SKM-1 treated with dmso at 0.1 percent for 144 hours (cell line): ENCODE data around the gene SCUBE1.
A peak's percentile ranks its signal among the peaks of the same experiment; 100 is the strongest.

Experiments
- DNase-seq: peaks from one replicate; lab custom pipeline; 2025; ENCODE audit not compliant: unreplicated experiment; lab: John Stamatoyannopoulos, UW

Gene SCUBE1

DNA sequence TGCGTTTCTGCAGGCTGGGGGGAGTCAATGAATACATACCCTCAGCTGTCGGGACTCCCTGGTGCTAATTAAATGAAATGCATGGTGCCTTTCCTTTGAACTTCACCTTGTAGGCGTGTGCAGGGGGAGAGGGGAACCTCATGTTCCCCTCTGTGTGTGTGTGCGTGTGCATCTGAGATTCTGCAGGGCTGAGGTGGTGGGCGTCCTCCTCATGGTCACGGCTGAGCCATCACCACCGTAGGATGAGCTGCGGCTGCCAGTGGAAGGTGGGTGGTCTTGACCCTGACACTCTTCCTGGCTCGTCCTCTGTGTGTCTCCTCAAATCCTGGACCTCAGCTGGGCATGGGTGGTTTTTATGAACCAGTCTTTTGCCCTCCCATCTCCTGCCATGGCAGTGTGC lies 103.2 kb downstream of the SCUBE1 start:
- no peak for DNase-seq

DNA sequence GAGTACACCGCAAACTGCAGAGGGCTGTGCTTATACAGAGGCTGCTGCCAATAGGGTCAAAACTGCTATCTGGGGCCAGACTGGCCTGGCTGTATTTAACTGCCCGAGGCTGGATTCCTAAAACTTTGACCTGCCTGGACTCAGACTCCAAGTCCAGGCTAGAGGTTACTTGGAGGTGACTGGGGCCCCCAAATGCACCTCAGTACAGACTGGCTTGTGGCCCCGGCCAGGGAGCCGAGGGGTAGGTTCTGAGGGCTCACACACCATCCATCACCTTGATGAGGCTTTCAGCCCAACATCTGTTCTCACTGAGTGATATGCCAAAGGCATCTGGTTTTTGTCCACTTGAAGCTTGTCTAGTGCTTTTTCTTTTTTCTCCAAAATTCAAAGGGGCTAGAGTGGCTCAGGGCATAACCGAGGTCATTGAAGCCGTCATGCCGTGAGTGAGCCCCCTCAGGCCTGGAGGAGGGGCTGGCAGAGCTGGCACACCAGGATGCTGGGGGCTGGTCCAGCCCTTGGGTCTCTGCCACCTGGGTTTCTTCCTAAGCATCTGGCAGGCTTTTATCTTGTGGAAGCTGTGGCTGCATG lies 103.9 kb downstream of the SCUBE1 start:
- no peak for DNase-seq

DNA sequence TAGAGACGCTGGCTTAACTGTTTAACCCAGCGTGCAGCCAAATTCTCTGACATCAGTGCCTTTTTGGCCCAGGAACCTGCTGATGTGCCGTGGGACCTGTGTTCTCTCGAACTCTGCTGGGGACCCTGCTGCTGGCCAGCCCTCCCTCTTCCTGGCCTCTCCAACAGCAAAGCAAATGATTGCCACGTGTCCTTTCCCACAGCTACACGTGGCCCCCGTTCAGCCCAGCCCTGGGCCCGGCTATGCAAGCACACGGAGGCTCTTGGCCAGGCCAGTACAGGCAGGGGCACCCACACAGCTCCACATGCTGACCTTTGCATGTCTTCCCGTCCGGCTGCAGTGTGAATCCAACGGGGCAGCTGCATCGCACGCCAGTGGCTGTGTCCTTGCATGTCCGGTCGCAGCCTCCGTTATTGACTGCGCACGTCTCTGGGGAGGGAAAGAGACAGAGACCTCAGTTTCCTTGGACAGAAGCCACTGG lies 104.6 kb downstream of the SCUBE1 start:
- no peak for DNase-seq

DNA sequence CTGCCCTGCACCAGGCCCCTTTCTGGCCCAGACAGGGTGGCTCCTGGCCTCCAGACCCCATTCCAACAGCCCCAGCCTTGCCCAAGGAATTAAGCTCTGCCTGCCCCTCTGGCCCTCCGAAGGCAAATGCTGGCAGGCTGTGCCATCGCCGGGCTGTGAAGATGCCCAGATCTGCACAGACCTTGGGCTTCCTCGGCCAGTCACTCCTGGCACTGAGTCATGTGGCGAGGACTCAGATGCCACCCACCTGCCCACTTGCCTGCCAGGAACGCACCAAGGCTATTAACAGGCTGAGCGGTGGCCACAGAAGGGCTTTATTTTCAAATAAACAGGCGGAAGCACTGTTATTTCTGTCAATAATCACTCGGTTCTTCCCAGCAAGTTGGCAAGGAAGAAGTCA lies 105.9 kb downstream of the SCUBE1 start:
- DNase-seq: no peak

DNA sequence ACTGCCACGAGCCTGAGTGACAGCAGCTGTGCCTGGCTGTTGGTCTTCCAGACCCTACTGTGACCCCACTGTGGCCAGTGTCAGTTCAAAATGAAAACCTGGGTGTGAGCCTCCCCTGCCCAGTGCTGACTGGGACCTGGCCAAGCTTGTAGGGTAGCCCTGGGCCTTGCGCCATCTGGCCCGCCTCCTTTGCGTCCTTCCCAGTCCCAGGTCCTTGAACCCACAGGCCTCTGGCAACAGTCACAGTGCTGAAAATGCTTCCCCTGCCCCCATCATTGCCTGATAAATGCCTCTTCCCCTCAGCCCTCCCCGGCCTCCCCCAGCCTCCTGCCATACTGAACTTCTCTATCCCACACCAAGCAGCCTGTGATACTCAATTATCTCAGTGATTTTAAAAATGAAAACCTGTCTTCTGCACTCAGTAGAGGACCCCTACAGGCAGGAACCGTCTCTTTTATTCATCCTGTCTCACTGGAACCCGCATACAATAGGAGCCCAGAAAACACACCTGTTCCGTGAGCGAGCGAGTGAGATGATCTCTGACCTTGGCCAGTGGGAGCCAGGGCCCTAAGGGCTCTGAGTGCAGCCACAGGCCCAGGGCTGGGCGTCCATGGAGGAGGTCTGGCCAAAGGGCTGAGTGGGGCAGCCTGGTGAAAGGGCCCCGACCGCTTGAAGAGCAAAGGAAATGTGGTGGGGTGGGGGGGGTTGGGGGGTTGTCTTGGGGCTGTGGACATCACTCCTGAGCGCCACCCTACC lies 106.6 kb downstream of the SCUBE1 start:
- DNase-seq: no peak

DNA sequence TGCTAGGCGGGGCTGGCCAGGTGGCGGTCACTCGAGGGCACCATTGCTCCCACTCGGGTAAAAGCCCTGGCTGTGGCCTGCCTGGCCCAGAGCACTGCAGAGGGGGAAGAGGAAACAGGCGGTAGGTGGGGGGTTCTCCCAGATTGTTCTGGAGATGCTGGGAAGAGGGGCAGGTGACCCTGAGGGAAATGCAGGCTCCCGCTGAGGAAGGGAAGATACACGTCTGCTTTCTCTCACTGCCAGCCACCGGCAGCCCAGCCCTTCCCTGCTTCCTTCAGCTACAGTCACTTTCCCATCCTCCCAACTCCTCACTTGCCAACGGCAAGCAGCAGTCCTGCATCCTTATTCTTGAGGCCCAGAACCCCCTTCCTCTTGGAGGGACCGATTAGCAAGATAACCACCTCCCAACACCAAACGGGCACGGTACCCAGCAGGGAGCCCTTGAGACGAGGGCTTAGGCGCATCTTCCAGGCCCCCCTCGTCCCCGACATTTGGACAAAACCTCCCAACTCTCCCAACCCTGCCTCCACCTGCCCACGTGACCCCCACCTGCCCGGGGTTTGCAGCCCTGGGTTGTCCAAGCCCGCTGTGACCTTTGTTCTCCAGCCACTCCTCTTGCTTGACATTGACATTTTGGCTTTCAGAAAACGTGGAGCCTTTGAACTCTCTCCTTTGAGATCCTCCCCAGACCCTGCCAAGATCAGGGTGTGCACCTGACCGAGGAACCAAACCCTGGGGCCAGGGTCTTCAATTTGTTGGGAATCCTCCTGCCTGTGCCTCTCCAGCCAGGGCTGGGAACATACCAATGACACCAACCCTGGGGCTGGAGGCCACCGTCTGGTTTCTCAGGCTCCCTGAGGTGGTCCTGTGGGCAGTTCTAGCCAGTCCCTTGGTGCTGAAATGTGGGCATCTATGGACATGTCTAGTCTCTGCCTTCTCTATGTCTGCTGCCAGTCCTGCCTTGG lies 107.4 kb downstream of the SCUBE1 start:
- no peak for DNase-seq

DNA sequence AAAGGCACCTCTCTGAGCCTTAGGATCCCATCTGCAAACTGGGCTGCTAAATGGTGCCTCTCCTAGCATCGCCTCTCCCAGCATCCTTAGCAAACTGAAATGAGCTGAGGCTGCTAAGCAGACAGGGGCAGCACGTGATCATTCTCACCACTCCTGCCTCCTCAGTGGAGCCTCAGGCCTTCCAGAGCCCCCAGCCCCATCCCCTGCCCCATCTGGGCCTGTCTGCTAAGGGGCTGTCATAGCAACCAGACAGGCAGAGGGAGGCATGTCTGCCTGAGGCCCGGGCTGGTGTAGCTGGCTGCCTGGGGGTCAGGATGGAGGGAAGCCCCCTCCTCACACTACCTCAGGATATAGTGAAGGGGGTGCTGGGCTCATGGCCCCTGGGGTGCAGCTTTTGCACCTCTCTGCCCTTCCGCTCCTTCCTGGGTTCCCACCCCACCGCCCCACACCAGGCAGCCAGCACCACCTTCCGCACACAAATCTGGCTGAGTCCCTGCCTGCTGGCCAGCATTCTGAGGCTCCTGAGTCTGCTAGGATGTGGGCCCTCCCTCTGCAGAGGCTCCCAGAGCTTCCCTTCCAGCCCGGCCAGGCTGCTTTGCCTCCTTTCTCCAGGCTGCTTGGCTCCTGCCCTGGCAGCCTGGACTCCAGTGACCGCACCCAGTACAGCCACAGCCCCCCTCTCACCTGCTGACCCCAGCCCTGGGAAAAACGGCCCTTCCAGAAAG lies 108.7 kb downstream of the SCUBE1 start:
- DNase-seq: no peak

DNA sequence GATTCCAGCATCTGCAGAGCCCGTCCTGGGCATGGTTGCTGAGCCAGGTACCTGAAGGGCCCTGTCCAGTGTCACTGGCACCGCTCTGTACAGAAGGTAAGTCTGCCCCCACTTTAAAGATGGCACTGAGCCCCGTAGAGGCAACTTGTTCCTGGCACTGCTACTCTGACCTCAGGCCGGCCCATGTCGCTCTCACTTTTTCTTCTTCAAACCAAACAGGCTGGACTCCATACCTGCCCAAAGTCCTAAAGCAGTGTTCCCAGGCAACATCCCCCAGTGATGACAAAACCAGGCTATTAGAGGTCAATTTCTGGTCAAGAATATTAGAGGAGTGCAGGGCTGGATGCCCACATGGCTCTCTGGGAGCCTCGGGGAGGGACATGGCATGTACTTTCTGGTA lies 109.6 kb downstream of the SCUBE1 start:
- DNase-seq: no peak

DNA sequence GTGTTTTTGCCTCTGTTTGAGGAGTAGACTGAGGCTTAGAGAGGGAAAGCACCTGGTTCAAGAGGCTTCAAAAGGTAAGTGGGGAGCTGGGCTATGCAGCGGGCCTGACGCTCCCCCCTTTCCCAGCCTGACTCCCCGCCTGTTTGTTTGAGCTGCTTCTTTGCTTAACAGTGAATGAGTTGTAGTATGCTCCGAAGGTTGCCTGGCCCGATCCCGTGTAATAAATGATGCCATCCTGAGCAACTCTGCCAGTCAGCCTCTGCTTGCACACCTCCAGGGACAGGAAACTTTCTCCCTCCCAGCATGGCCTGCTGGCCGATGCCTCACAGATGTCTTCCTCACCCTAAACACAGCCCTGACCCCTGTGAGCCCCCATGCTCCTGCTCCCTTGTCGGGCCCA lies 110.7 kb downstream of the SCUBE1 start:
- no peak for DNase-seq

DNA sequence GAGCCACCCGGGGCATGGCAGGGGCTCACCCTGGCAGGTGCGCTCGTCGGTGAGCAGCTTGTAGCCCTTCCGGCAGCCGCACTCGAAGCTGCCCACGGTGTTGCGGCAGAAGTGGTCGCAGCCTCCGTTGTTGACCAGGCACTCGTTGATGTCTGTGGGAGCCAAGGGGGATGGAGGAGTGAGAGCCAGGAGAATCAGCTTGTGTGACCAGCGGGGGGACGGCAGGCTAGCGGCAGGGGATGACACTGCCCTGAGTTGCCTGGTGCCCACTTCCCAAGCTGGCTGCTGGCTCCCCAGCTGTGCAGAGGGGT lies 111.5 kb downstream of the SCUBE1 start:
- no peak for DNase-seq

DNA sequence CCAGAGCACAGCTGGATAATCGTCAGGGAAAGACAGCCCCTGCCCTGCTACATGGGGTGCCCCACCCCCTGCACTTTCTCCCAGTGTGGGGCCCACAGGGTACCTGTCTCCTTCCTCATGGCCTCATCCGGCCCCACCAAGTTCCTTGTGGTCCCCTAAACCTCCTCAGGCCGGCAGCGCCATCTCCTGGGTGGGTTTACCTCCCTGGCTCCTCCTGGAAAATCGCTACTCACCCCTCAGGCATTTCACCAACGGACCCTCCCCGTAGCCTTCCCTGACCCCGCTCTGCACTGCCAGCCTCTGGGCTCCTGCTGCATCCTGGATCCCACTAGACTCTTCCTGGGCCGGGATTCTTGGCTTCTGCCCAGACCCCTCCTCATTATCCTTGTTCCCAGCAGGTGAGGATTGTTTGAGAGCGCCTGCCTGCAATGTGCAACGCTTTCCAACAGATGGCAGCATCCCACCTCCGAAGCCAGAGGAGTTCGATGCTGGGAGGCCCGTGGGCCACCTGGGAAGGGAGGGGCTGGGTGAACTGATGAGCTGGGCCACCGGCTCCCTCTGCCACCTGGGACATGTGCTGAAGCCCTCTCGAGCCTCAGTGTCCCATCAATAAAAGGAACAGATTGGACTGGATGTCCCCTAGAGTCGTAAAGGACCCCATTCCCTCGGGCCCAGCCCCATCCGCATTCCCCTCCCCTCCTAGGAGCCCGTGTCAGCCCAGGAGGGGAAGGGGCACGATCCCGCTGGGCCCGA lies 112.0 kb downstream of the SCUBE1 start:
- DNase-seq: peak; percentile 27

DNA sequence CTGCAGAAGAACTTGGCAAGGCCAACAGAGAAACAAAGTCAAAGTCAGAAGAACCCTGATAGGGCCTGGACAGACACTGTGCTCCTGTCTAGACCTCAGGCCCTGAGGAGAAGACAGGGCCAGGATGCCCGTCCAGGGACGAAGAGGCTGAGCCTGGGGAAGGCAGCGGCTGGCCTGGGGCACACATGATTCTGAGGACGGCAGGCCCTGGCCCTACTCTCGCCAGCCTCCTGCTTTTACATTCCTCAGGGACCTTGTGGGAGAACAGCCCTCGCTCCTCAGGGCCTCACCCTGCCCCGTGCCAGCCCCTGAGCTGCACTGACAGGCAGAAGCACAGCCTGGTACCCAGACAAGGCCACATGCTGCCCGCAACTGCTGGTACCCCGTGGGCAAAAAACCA lies 112.6 kb downstream of the SCUBE1 start:
- DNase-seq: no peak

DNA sequence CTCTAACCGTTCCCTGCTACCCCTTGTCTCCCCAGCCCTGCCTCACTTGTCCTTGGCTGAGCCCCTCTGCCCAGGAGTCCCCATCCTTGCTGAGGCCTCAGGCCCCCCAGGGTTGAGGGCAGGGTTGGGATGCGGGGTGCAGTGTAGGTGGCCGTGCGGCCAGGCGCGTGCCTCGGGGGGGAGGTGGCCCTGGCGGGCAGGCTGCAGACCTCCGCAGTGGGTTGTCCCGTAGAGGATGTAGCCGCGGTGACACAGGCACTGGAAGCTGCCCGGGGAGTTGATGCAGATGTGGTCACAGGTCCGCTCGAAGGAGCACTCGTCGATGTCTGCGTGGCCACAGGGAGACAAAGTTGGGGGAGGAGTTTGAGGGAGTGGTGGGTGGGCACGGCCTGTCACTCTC lies 114.3 kb downstream of the SCUBE1 start:
- no peak for DNase-seq

DNA sequence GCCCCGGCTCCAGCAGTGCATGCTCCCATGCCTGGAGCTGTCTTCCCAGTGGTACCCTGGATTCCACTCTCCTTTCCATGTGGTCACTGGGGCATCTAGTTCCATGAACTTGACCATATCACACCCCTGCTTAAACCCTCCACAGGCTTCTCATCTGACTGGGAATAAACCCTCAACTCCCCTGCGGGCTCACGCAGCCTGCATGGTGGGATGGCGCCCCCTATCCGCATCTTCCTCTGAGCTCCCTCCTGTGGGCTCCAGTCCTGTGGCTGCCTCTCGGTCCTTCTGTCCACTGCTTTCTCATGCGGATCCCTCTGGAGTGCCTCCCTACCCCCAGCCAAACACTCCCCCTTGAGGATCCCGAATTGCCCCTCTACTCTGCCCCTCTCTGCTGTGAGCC lies 114.8 kb downstream of the SCUBE1 start:
- DNase-seq: no peak

DNA sequence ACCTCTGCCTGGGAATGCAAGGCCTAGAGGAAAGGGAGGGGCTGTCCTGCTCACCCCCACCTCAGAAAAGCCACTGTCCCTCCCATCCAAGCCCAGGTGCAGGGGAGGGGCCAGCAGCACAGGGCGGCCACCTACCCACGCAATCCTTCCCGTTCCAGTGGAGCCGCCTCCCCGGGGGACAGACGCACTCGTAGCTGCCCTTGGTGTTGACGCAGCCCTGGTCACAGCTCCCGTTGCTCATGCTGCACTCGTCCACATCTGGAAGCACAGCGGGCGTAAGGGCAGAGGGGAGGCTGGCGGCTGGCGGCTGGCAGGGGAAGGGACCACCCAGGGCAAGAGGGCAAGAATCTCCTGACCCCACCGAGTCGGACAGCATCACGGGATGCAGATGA lies 115.9 kb downstream of the SCUBE1 start:
- no peak for DNase-seq

DNA sequence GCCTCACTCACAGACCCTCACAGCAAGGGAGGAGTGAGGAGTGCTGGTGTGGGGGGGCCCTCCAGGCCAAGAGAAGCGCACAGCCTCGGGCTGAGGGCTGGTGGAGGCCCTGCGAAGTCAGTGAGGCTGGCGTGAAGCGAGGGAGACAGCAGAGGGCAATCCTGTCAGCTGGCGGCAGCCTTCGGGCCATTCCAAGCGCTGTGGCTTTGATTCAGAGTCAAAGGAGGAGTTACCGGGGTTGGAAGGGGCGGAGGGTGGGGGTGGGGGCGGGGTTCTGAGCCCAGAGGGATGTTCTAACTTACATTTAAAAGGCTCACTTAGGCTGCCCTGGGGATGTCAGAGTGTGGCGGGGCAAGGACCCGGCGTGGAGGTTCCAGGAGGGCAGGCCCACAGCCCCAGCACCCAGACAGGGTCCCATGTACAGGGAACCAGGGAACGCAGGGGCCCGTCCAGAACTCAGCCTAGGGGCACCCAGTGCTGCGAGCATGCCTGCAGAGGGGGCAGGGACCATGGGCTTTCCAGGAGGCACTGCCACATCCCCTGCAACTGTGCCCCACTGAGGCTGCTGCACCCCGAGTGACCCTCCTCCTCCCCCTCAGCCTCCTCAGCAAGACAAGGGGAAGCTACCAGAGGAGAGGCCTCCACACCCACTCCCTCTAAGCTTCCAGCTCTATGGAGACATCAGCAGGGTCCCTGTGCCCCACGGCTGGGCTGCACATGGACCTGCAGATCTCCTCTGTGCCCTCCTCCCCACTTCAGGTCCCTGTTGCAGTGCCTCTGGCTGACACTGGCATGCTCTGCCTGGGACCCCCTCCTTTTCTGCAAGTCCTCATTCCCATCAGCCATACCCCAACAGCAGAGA lies 116.6 kb downstream of the SCUBE1 start:
- no peak for DNase-seq

DNA sequence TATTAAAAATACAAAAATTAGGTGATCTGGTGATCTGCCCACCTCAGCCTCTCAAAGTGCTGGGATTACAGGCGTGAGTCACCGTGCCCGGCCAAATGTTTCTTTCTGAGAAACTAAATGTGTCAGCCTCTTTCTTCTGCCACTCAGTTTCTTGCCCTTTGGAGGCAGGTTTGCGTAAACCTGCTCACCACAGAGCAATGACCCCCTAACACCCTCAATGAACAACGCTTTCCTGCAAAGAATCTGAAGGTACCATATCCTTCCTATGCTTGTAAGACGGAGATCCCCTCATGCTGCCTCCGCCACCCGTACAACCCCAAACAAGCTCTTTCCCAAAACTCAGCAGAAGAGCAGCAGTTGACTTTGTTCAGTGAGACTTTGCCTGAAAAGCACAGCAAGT lies 117.6 kb downstream of the SCUBE1 start:
- DNase-seq: no peak

DNA sequence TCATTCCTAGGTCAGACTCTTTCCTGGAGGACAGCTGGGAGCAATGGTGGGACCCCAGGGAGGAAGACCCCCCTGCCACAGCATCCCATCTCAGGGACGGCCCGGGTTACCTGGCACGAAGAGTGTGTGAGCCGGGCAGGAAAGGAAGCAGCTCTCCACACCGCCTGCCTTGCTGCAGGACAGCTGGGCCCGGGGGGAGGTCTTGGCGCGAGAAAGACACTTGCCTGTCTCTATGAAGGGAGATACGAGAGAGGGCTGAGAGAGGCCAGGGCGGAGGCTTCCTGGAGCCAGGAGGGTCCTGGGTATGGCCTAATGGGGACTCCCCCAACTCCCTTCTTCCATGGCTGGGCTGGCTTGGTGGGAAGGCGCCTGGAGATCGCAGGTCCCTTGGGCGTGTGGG lies 120.2 kb downstream of the SCUBE1 start:
- DNase-seq: no peak

DNA sequence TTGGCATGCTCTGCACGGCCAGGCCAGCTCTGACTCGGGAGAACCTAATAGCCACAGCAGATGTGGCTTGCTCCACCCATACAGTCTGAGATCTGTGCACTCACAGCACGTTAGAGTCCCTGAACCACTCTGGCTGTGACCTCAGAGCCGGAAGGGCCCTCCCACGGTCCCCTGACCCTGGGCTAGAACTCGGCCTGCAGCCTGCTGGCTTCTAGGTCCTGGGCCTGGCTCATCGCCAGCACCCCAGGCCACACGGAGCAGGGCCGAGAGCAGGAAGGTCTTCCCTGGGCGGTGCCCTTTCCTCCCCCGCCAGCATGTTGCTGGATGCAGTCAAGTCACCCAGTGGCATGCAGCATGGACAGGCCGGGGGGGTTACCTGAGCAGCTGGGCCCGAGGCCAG lies 120.9 kb downstream of the SCUBE1 start:
- no peak for DNase-seq
